ENCODE data around the gene MYL7.

Gene MYL7

GRCh38 chr7:44100458-44101302 is 40.5 kb downstream of the MYL7 start:
- no peak for DNase-seq (ENCODE audit: low read depth in 2 of 2)

- no peak for DNase-seq (ENCODE audit: low read depth in 2 of 2)
These were observed 41.5 kb downstream of the MYL7 start for GRCh38 chr7:44099669-44100068.

- no peak for DNase-seq (ENCODE audit: low read depth in 2 of 2)
These were observed 42.8 kb downstream of the MYL7 start for GRCh38 chr7:44098092-44099068.

GRCh38 chr7:44097064-44097932 is 43.8 kb downstream of the MYL7 start:
- no peak for DNase-seq (ENCODE audit: low read depth in 2 of 2)

- DNase-seq (ENCODE audit: low read depth in 2 of 2), result no peak
These were observed 44.7 kb downstream of the MYL7 start for GRCh38 chr7:44096326-44096881.

GRCh38 chr7:44095781-44096180 is 45.4 kb downstream of the MYL7 start:
- DNase-seq (ENCODE audit: low read depth in 2 of 2), result no peak

GRCh38 chr7:44094883-44095592 is 46.1 kb downstream of the MYL7 start:
- no peak for DNase-seq (ENCODE audit: low read depth in 2 of 2)

- DNase-seq (ENCODE audit: low read depth in 2 of 2), result no peak
These were observed 46.8 kb downstream of the MYL7 start for GRCh38 chr7:44094365-44094764.

- no peak for DNase-seq (ENCODE audit: low read depth in 2 of 2)
These were observed 48.0 kb downstream of the MYL7 start for GRCh38 chr7:44093102-44093641.

All from stimulated activated CD8-positive, alpha-beta memory T cell treated with anti-CD3 and anti-CD28 coated beads, Interleukin-7, amount 100 ng/mL, for 4 hours (primary cell).